ENCODE results near the gene LSM3.

- TF ChIP-seq CTCF (IDR thresholded peaks at IDR 0.05) (no peak), POLR2A (IDR thresholded peaks at IDR 0.05) (no peak)
These were observed 37.5 kb upstream of the LSM3 start for GRCh38 chr3:14141144-14141543.

All from ovary (tissue), 3 donors.